B cell (primary cell): ENCODE measurements around the gene CARMIL3. TPM values are rescaled to one million over a fixed set of nuclear protein-coding genes. Genes with fewer than 3 reads are reported as not detected.

ENCODE experiments used
- ATAC-seq: fragments of 200-7000 bp; cut with Tn5 transposase; one replicate; pipeline ENCODE4 v1.10.0; 2021; ENCODE audit warnings: low read depth, mild to moderate bottlenecking, moderate number of reproducible peaks, moderate library complexity
- CTCF ChIA-PET: fragments of 350-600 bp; sonication (Branson Sonifier 250); formaldehyde crosslinking; loops from one replicate; lab custom pipeline; 2021; ENCODE audit warnings: antibody characterized with exemption, inconsistent platforms; lab: Charles Lee
- POLR2A ChIA-PET: fragments of 350-600 bp; sonication (Branson Sonifier 250); formaldehyde crosslinking; loops from one replicate; lab custom pipeline; 2021; ENCODE audit warnings: antibody characterized with exemption; lab: Charles Lee
- DNase-seq: peaks from one replicate; pipeline ENCODE4 v3.0.0; 2013
- H2AFZ ChIP-seq: 2 replicates; pipeline ENCODE4 v1.6.1; 2012; ENCODE audit warnings: mild to moderate bottlenecking, low read depth, low read length; ENCODE audit not compliant: insufficient read depth, poor library complexity, severe bottlenecking
- H3K27ac ChIP-seq, 2 donors: 1 replicate in 1 of 2; 2 replicates in 1 of 2; pipeline ENCODE4 v1.5.1; 2012 to 2013; ENCODE audit warnings: low read length in 2 of 2, mild to moderate bottlenecking in 2 of 2, moderate library complexity in 1 of 2
- H3K27me3 ChIP-seq, 4 experiments: fragments of 200-600 bp in 1 of 4; sonication (generic) in 1 of 4; replicated peaks in 1 of 4; 1 replicate in 2 of 4; 2 replicates in 2 of 4; pipeline versions ENCODE4 v1.6.1 to v1.7.0; 2013 to 2016; ENCODE audit warnings: low read length in 3 of 4, mild to moderate bottlenecking in 2 of 4, mixed read lengths in 1 of 4, moderate library complexity in 1 of 4; ENCODE audit not compliant: insufficient read depth in 4 of 4, control insufficient read depth in 3 of 4; ENCODE audit errors: control extremely low read depth in 1 of 4
- H3K36me3 ChIP-seq, 2 experiments: replicated peaks in 1 of 2; 1 replicate in 1 of 2; 2 replicates in 1 of 2; pipeline versions ENCODE4 v1.6.1 to v1.7.1; 2013; ENCODE audit warnings: low read length in 1 of 2; ENCODE audit not compliant: insufficient read depth in 2 of 2, control insufficient read depth in 1 of 2; ENCODE audit errors: control extremely low read depth in 1 of 2, extremely low read depth in 1 of 2
- H3K4me1 ChIP-seq, 2 donors: fragments of 200-600 bp in 1 of 2; sonication (generic) in 1 of 2; 1 replicate in 1 of 2; 2 replicates in 1 of 2; pipeline versions ENCODE4 v1.5.1 to v1.6.1; 2013 to 2017; ENCODE audit warnings: low read length in 2 of 2; ENCODE audit not compliant: control insufficient read depth in 2 of 2, insufficient read depth in 2 of 2
- H3K4me2 ChIP-seq: replicated peaks from 2 replicates; pipeline ENCODE3; 2012; ENCODE audit warnings: mild to moderate bottlenecking, low read depth, low read length; ENCODE audit not compliant: poor library complexity, severe bottlenecking
- H3K4me3 ChIP-seq, 5 experiments: fragments of 200-600 bp in 1 of 5; sonication (generic) in 1 of 5; 1 replicate in 3 of 5; 2 replicates in 2 of 5; pipeline versions ENCODE4 v1.5.1 to v1.7.0; 2011 to 2016; ENCODE audit warnings: low read length in 4 of 5, mild to moderate bottlenecking in 4 of 5, low read depth in 2 of 5, control low read depth in 1 of 5, moderate library complexity in 1 of 5; ENCODE audit not compliant: insufficient read depth in 1 of 5; ENCODE audit errors: control extremely low read depth in 1 of 5, extremely low read depth in 1 of 5
- H3K79me2 ChIP-seq: fragments of 200-600 bp; sonication (generic); one replicate; pipeline ENCODE4 v1.6.0; 2016; ENCODE audit warnings: low read length; ENCODE audit not compliant: control insufficient read depth, insufficient read depth
- H3K9ac ChIP-seq: fragments of 200-600 bp; sonication (generic); 2 replicates; pipeline ENCODE4 v1.6.1; 2017; ENCODE audit warnings: mild to moderate bottlenecking, low read length, moderate library complexity
- H3K9me3 ChIP-seq, 3 donors: one replicate each; pipeline versions ENCODE4 v1.6.1 to v1.7.1; 2013; ENCODE audit warnings: low read length in 2 of 3; ENCODE audit not compliant: control insufficient read depth in 2 of 3, insufficient read depth in 1 of 3; ENCODE audit errors: control extremely low read depth in 1 of 3
- H4K20me1 ChIP-seq: 2 replicates; pipeline ENCODE4 v1.6.0; 2012; ENCODE audit warnings: mild to moderate bottlenecking, low read length; ENCODE audit not compliant: insufficient read depth, control insufficient read depth, poor library complexity, severe bottlenecking
- H3K27ac Mint-ChIP-seq: one replicate; pipeline ENCODE4 v1.8.0; 2021; ENCODE audit warnings: mixed read lengths
- H3K27me3 Mint-ChIP-seq: one replicate; pipeline ENCODE4 v1.8.0; 2021; ENCODE audit warnings: mixed read lengths
- H3K4me1 Mint-ChIP-seq: one replicate; pipeline ENCODE4 v1.8.0; 2021; ENCODE audit warnings: mixed read lengths
- H3K4me3 Mint-ChIP-seq: one replicate; pipeline ENCODE4 v1.8.0; 2021; ENCODE audit warnings: mixed read lengths
- H3K9me3 Mint-ChIP-seq: one replicate; pipeline ENCODE4 v1.8.0; 2022; ENCODE audit warnings: mixed read lengths; ENCODE audit not compliant: insufficient read depth
- CTCF ChIP-seq: fragments of 200-600 bp; IDR thresholded peaks from one replicate; pipeline ENCODE4 v1.8.0; 2022; ENCODE audit warnings: antibody characterized with exemption, mild to moderate bottlenecking
- EZH2 ChIP-seq: IDR thresholded peaks from 2 replicates; pipeline ENCODE4 v1.6.1; 2012; ENCODE audit warnings: borderline replicate concordance, low read depth, mild to moderate bottlenecking, moderate library complexity, low read length; ENCODE audit not compliant: insufficient read depth, poor library complexity, severe bottlenecking
- WGBS: methylation state at CpG from one replicate; pipeline ENCODE4 v1.1.5; 2013; ENCODE audit warnings: missing lambda C conversion rate; ENCODE audit not compliant: insufficient coverage; 5-methylcytosine and 5-hydroxymethylcytosine counted together
- intact Hi-C: fragments of 100-400 bp; cut with micrococcal nuclease; formaldehyde crosslinking; loops from one replicate; pipeline ENCODE4 v1.10.0; 2022
- polyA plus RNA-seq: library from polyadenylated mRNA; depleted of rRNA; stranded (reverse); fragments of >200 nt; gene quantifications from 2 replicates; pipeline ENCODE4 v1.2.3, GENCODE V29; 2012
- total RNA-seq, 2 donors: library from RNA; stranded (reverse); fragments of 120-200 nt in 1 of 2; gene quantifications; 1 replicate in 1 of 2; 2 replicates in 1 of 2; pipeline versions ENCODE4 v1.2.3 to v1.2.4, GENCODE V29; 2013 to 2022

CARMIL3 gene
- total and polyA plus RNA-seq, 2 donors (not counting 1 experiment from before 2014, with no cell fraction given), result 1.0 to 7.2 TPM

GRCh38 chr14:24065408-24065807, 13.6 kb downstream of the CARMIL3 start:
- Histone ChIP-seq H3K27me3 (no peaks in the 10 kb centered on the region), H3K79me2 (no peaks in the 10 kb centered on the region), H3K4me3 (no peak overlapping the region), H3K9ac (no peak overlapping the region), H3K4me1 (no peaks in the 10 kb centered on the region), H4K20me1 (no peaks in the 10 kb centered on the region), H3K36me3 (no peaks in the 10 kb centered on the region), H2AFZ (no peak overlapping the region), H3K9me3 (no peaks in the 10 kb centered on the region), H3K4me2 (no peak overlapping the region), H3K27ac (no peak overlapping the region)
- H3K4me3 Mint-ChIP-seq, result no peak overlapping the region
- CTCF ChIA-PET, result interaction anchor here (1.6 to 3.6 kb wide), 2 partner anchors 25 to 43 kb away, joined by 6 to 10 read pairs; no protein-coding TSS in a partner anchor
- no peak for ATAC-seq
- no peak for DNase-seq
- no peak overlapping the region for H3K27ac Mint-ChIP-seq
- no peaks in the 10 kb centered on the region for H3K27me3 Mint-ChIP-seq
- POLR2A ChIA-PET, result no interaction called here
- no peaks in the 10 kb centered on the region for H3K9me3 Mint-ChIP-seq
- TF ChIP-seq EZH2 (no peak), CTCF (no peak)
- H3K4me1 Mint-ChIP-seq, result no peaks in the 10 kb centered on the region
- 81% methylated on average over 6 of the region's 8 CpGs for WGBS
- intact Hi-C loops, result no loop called here

GRCh38 chr14:24066496-24067132, 14.8 kb downstream of the CARMIL3 start:
- Histone ChIP-seq H3K36me3 (no peaks in the 10 kb centered on the region), H3K9me3 (no peaks in the 10 kb centered on the region), H3K4me2 (no peak overlapping the region), H3K27ac (no peak overlapping the region), H3K4me1 (no peaks in the 10 kb centered on the region), H3K27me3 (no peaks in the 10 kb centered on the region), H3K79me2 (no peaks in the 10 kb centered on the region), H4K20me1 (no peaks in the 10 kb centered on the region), H3K4me3 (no peak overlapping the region), H3K9ac (no peak overlapping the region), H2AFZ (no peak overlapping the region)
- CTCF ChIA-PET, result interaction anchor here (1.2 to 3.6 kb wide), 4 partner anchors 14 to 44 kb away, joined by 3 to 10 read pairs (median 4); no protein-coding TSS in a partner anchor
- no peaks in the 10 kb centered on the region for H3K9me3 Mint-ChIP-seq
- no peak for TF ChIP-seq CTCF
- TF ChIP-seq EZH2, result no peak
- no peak overlapping the region for H3K4me3 Mint-ChIP-seq
- no peaks in the 10 kb centered on the region for H3K4me1 Mint-ChIP-seq
- WGBS, result 90% methylated on average over 4 of the region's 8 CpGs
- H3K27me3 Mint-ChIP-seq, result peaks cover 4% of the 10 kb centered on the region
- DNase-seq, result no peak
- ATAC-seq, result no peak
- POLR2A ChIA-PET, result no interaction called here
- no peak overlapping the region for H3K27ac Mint-ChIP-seq
- intact Hi-C loops, result no loop called here
